SHP77 (cell line): ENCODE measurements around the gene RGR.
A peak's percentile ranks its signal among the peaks of the same experiment; 100 is the strongest.

Experiments
- DNase-seq, 2 experiments: peaks; one replicate each; lab custom pipeline; 2025; lab: John Stamatoyannopoulos, UW

The RGR gene

DNA sequence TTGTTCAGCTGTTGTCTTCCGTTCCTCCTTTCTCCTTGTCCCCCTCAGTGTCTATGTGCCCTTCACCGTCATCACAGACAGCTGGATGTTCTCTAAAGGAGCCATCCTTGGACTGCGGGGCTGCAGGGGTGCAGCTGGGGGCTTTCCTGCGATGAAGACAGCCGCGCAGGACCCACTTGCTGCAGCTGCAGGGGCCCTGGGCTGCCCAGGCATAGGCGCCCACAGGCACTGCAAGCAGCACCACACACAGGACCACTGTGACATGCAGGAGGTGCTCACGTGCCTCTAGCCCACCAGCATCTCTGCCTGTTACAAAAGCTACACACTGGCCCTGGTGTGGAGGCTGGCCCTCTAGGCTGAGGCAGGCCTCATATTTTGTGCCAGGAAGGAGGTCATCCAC lies 22.9 kb upstream of the RGR start:
- no peak for DNase-seq

DNA sequence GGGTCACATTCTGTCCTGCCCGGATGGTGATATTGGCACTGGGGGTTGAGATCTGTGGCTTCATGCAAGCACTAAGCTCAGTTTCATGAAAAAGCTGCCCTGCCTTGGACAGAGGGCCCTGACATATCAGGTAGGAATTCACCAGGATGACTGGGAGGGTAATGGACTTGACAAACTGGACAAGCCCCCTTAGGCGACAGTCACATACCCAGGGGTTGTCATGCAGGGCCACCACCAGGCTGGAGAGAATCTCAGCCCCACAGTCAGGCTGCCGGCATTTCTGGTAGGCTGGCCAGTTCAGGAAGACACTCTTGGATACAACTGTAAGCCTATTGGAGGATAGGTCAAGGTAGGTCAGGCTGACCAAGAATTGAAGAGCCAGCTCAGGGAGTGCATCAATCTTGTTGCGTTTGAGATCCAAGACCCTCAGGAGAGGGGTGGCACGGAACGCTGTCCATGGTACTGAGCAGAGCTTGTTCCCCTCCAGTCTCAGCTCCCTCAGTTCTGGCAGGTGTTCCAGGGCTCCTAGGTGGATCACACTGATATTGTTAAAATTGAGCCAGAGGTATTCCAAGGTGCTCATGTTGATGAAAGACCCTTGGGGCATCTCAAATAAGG lies 20.3 kb upstream of the RGR start:
- DNase-seq: no peak

- no peak for DNase-seq
These were observed 19.3 kb upstream of the RGR start, which contains the start of gene LRIT2 for GRCh38 chr10:84225427-84226173. Gene LRIT2 (minus strand): TSS chr10:84225544. CDS start chr10:84225520, 24 bp downstream.

DNA sequence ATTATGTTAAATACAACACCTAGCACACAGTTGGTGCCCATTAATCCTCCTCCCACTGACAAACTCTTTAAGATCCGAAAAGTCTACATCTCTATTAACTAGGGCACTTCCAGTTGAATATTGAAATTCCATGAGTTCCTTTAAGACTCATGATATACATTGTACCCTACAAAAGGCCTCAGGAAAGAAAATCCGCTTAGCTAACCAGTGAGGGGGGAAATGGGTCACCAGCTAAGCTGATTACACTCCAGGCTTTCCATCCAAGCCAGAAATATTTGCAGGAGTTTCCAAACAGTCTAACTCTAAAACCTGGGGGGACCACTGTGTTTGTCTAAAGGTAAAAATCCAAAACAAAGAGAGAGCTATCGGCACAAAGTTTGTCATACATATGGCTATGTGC lies 18.2 kb upstream of the RGR start:
- no peak for DNase-seq

DNA sequence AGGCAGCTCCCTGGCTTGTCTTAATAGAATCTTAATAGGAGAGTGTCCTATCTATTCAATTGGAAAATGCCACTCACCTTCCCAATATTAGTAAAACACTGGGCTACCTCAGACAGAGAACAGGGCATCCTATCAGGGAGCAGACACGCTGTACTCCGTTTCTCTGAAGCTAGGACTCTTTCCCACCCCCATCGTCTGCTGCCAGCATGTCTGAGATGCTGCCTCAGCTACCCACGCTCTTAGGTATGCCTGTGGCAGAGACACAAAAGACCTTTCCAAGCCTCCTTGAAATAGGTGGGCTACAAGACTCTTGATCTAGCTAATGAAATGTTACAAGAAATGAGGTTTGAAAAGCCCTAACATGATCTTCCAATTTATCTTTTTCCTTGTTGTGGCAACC lies 17.0 kb upstream of the RGR start:
- DNase-seq: no peak

DNA sequence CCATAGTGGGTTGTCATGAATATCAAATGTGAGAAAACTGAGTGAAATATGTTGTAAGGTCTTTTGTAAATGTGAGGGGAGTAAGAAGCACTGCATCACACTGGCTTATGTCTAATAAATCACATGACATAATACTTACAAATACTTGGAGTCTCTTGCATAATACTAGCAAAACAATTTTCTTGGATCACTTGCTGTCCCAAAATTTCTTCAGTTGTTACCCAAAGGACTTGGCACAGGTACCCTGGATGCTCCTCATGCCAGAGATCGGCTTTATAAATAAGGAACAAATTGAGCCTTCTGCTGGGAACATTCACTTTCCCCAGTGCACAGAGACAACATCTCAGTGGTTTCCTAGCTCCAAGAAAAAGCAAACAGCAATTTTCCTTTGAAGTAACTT lies 14.5 kb upstream of the RGR start:
- DNase-seq: no peak

- no peak for DNase-seq
These were observed 12.5 kb upstream of the RGR start for GRCh38 chr10:84232376-84232775.

DNA sequence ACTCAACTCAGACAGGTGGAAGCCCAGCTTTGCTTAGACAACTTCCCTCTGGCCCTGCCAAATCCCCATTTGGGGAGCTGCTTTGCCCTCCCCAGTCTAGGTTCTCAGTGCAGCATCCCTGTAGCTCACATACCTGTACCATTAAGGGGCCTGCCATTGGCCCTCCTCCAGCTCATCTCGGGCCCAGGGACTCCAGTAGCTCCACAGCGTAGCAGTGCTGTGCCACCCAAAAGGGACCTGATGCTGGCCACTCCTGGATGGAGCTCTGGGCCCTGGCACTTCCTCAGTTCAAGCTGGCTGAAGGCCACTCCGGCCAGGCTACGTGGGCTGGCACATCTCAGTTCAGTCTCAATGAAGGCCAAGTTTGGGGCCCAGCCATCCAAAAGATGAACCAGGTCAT lies 10.9 kb upstream of the RGR start:
- DNase-seq: no peak

DNA sequence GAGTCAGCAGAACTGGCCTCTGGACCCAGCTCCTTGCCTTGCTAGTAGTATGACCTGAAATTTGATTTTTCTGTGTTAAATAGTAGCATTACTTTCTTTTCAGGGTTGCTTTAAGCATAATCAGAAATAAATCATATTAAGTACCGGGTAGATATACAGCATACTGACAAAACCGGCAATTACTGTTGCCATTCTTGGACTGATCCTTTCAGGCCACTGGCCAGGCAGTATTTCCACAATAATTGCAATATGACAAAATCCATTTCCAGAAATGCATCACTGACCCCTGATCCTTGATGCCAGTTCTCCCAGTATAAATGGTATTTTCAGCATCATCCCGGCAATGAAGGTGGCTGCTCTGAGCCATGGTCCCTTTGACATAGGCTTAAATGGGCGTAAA lies 10.4 kb upstream of the RGR start:
- DNase-seq: no peak

GRCh38 chr10:84235096-84235495 lies 9.8 kb upstream of the RGR start:
- no peak for DNase-seq

- no peak for DNase-seq
These were observed 8.1 kb upstream of the RGR start for GRCh38 chr10:84236807-84237198.

GRCh38 chr10:84237199-84238051 lies 7.4 kb upstream of the RGR start:
- DNase-seq: no peak

DNA sequence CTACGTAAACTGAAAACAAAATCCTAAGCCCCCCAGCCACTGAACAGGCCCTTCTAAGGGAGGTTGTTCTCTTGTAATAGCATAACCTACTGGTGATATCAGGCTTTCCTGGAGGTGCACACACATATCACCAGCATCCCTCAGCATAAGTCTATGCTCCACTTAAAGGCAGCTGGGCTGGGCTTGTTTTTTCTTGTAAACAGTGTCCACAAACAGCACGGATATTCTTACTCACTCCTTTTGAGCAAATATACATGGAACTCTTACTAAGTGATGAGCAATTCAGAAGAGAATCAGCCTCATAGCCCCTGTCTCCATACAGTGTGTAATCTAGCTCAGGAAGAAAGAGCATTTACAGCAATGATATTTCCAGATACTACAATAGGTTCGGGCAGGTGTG lies 5.9 kb upstream of the RGR start:
- no peak for DNase-seq

DNA sequence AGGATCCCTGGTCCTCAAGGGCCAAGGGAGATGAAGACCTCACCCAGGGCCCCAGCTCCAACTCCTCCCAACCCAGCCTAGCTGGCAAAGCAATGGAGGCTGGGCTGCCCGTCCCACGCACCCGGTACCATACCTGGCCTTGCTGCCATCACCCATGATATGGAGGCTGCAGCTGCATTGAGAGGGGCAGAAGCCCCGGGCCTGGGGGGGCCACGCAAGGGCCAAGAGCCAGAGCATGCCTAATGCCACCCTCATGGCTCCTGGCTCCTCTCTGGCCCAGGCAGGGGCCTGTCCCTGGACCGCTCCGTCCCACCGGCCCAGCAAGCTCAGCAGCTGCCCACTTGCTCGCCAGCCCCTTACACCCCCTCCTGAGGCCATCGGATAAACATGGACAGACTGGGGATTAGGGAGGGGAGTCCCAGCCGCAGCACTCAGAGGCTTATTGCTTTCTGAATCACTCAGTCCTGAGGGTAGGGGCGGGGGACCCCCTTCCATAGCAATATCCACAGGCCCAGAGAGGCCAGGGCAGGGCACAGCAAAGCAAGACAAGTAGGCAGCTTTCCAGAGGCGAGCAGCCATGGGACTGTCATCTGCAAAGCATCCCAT lies 3.6 kb upstream of the RGR start, which contains the start of gene LRIT1:
TSS of gene LRIT1 (minus strand) at position 362 of the 606 bp plus-strand sequence. CDS start at position 255, 107 bp downstream.
- DNase-seq: no peak

GRCh38 chr10:84243759-84244158 lies 1.1 kb upstream of the RGR start:
- no peak for DNase-seq

- no peak for DNase-seq
These were observed 2.6 kb downstream of the RGR start for GRCh38 chr10:84247496-84247895.

DNA sequence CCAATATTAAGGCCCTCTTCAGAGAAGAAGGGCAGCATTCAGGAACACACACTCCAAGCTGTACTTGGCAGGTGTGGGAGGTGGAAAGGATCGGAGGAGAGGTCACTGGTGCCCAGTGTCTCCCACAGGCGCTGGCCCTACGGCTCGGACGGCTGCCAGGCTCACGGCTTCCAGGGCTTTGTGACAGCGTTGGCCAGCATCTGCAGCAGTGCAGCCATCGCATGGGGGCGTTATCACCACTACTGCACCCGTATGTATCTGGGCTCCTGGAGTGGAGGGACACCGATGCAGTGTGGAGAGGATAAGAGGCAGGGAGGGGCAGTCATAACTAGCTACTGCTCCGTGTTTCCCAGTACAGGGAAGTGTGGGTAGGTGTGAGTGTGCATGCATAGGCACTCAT lies 3.9 kb downstream of the RGR start:
- DNase-seq: no peak

- DNase-seq: no peak
These were observed 10.0 kb downstream of the RGR start for GRCh38 chr10:84254552-84255478.

DNA sequence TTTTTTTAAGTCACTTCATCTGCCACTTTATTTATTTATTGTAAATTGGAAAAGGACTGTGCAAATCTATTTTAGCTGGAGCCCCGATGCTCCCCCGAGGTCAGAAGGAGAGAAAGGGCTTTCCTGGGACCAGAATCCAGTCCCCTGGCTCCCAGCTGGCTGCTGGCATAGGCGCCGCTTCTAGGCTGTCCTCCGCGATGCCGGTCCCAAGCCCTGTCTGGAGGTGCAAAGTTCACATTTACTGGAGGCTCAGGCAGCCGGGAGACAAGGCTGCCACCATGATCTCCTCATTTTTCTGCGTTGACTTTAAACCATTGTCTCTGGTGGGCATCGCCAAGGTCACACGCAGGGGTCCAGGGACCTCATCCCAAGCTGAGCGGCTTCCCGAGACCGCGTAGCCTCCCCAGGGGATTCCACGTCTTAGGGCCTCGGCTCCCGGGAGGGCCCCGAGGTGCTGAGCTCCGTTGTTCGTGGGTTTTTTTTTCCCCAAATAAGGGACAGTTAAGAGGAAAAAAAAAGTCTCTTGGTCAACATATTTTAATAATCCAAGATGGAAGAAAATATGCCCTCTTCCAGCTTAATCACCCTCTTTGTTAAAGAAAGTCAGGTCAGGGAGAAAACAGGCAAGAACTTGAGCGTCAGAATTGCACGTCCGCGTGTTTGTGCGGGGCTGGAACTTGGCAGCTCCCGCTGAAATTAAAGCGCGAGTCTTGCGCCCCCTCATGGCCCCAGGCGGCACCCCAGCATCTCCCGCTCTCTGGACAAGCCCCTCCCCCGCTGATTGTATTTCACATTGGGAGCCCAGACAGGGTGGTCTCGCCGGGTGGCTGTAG lies 11.9 kb downstream of the RGR start:
- peak in 1 of 2 experiments; percentile 3 for DNase-seq

DNA sequence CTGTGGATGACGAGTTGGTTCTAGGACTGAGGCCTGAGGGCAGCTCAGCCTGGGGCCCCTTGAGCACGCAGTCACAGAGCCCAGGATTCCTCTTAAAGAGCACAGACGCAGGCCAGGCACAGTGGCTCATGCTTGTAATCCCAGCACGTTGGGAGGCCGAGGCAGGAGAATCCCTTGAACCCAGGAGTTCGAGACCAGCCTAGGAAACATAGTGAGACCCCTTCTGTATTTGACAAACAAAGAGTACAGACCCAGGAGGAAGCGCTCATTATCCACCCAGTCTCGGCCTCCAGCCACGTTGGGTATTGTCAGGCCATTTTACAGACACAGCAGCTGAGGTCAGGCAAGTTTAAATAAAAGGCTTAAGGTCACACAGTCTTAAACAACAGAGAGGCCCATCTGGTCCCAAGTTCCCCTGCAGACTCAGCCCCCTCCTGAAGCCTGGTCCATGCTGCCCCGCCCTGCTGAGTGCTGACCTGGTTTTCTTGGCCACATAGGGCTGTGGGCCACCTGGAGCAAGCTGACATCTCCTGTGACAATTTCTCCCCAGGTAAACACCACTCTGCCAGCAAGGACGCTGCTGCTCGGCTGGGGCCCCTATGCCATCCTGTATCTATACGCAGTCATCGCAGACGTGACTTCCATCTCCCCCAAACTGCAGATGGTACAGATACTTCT lies 12.6 kb downstream of the RGR start:
- no peak for DNase-seq
